GM12878 (cell line): ENCODE measurements around the gene PLXNC1.

Experiments
- CREB1 ChIP-seq: IDR thresholded peaks from 2 replicates; pipeline ENCODE4 v1.6.1; 2012; ENCODE audit warnings: low read depth, mild to moderate bottlenecking, inconsistent platforms
- EGR1 ChIP-seq, 2 experiments: IDR thresholded peaks; 1 replicate in 1 of 2; 2 replicates in 1 of 2; pipeline ENCODE4 v1.6.1; 2011 to 2012; ENCODE audit warnings: low read depth in 2 of 2, low read length in 2 of 2, borderline replicate concordance in 1 of 2, mild to moderate bottlenecking in 1 of 2, moderate library complexity in 1 of 2
- JUNB ChIP-seq: IDR thresholded peaks from 2 replicates; pipeline ENCODE4 v1.6.1; 2016; ENCODE audit warnings: antibody characterized with exemption, mild to moderate bottlenecking
- MTA2 ChIP-seq: fragments of 450-650 bp; IDR thresholded peaks from 2 replicates; pipeline ENCODE4 v1.6.1; 2016; ENCODE audit warnings: low read depth, mild to moderate bottlenecking, moderate library complexity
- PML ChIP-seq: IDR thresholded peaks from 2 replicates; pipeline ENCODE4 v1.6.1; 2012; ENCODE audit warnings: low read length, inconsistent platforms
- POLR2A ChIP-seq: IDR thresholded peaks from 2 replicates; pipeline ENCODE4 v1.6.1; 2011; ENCODE audit warnings: low read depth, mild to moderate bottlenecking, low read length
- POU2F2 ChIP-seq: IDR thresholded peaks from 3 replicates; pipeline ENCODE4 v1.6.1; 2011; ENCODE audit warnings: low read depth, mild to moderate bottlenecking, low read length, borderline replicate concordance
- RAD21 ChIP-seq: IDR thresholded peaks from 2 replicates; pipeline ENCODE4 v1.6.1; 2011; ENCODE audit warnings: mild to moderate bottlenecking, low read depth, low read length, moderate library complexity; ENCODE audit not compliant: insufficient read depth
- TAF1 ChIP-seq: IDR thresholded peaks from 2 replicates; pipeline ENCODE4 v1.6.1; 2011; ENCODE audit warnings: mild to moderate bottlenecking, low read depth, low read length, borderline replicate concordance
- YY1 ChIP-seq: IDR thresholded peaks from 2 replicates; pipeline ENCODE4 v1.6.1; 2011; ENCODE audit warnings: low read depth, mild to moderate bottlenecking, low read length
- ZNF274 ChIP-seq: IDR thresholded peaks from one replicate; pipeline ENCODE4 v1.8.0; 2011; ENCODE audit not compliant: insufficient read length, insufficient read depth
- TF ChIP-seq, protein P1 (sequence below), 3 experiments: IDR thresholded peaks in 2 of 3; conservative IDR thresholded peaks in 1 of 3; 2 replicates each; pipeline ENCODE4 v1.5.1; 2011; ENCODE audit warnings: low read depth in 3 of 3, low read length in 3 of 3, mild to moderate bottlenecking in 3 of 3, control low read depth in 2 of 3, moderate library complexity in 2 of 3, inconsistent platforms in 1 of 3, mixed read lengths in 1 of 3; ENCODE audit not compliant: control insufficient read depth in 2 of 3, insufficient read depth in 1 of 3; ENCODE audit errors: extremely low read depth in 1 of 3
- TF ChIP-seq, protein P2 (sequence below): fragments of 450-650 bp; IDR thresholded peaks from 2 replicates; pipeline ENCODE4 v1.6.1; 2016; ENCODE audit warnings: mild to moderate bottlenecking, moderate library complexity, borderline replicate concordance
- TF ChIP-seq, protein P3 (sequence below): IDR thresholded peaks from 2 replicates; pipeline ENCODE4 v1.6.1; 2011; ENCODE audit warnings: borderline replicate concordance, low read depth, mild to moderate bottlenecking, moderate library complexity, mixed read lengths, low read length; ENCODE audit not compliant: insufficient read depth; ENCODE audit errors: extremely low read length

DNA sequence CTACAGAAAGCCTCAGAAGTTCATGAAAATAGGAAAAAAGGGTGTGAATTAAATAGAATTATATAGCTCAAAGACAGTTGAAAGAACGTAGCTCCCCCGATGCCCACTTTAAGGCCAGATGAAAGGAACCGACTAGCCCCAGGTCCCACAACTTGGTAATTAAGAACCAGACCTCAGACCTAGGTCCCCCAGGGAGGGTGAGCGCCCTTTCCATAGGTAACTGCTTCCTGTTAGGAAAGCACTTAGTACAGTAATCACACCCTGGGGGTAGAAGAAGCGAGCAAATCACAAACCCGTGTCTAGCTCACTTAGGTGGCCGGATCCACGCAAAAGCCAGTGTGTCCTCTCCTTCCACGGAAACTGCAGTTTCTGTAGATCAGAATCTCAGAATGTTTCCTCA lies 77.1 kb downstream of the PLXNC1 start:
- TF ChIP-seq, protein P1, sequence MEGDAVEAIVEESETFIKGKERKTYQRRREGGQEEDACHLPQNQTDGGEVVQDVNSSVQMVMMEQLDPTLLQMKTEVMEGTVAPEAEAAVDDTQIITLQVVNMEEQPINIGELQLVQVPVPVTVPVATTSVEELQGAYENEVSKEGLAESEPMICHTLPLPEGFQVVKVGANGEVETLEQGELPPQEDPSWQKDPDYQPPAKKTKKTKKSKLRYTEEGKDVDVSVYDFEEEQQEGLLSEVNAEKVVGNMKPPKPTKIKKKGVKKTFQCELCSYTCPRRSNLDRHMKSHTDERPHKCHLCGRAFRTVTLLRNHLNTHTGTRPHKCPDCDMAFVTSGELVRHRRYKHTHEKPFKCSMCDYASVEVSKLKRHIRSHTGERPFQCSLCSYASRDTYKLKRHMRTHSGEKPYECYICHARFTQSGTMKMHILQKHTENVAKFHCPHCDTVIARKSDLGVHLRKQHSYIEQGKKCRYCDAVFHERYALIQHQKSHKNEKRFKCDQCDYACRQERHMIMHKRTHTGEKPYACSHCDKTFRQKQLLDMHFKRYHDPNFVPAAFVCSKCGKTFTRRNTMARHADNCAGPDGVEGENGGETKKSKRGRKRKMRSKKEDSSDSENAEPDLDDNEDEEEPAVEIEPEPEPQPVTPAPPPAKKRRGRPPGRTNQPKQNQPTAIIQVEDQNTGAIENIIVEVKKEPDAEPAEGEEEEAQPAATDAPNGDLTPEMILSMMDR (IDR thresholded peaks at IDR 0.05 in 2 of 3, conservative IDR thresholded peaks at IDR 0.05 in 1 of 3; ENCODE audit: control insufficient read depth in 2 of 3, extremely low read depth in 1 of 3, insufficient read depth in 1 of 3, low read depth in 3 of 3, low read length in 3 of 3): no peak
- TF ChIP-seq MTA2: no peak
- no peak for TF ChIP-seq CREB1
- no peak for TF ChIP-seq PML
- TF ChIP-seq POU2F2: no peak
- no peak for TF ChIP-seq POLR2A
- TF ChIP-seq, protein P2, sequence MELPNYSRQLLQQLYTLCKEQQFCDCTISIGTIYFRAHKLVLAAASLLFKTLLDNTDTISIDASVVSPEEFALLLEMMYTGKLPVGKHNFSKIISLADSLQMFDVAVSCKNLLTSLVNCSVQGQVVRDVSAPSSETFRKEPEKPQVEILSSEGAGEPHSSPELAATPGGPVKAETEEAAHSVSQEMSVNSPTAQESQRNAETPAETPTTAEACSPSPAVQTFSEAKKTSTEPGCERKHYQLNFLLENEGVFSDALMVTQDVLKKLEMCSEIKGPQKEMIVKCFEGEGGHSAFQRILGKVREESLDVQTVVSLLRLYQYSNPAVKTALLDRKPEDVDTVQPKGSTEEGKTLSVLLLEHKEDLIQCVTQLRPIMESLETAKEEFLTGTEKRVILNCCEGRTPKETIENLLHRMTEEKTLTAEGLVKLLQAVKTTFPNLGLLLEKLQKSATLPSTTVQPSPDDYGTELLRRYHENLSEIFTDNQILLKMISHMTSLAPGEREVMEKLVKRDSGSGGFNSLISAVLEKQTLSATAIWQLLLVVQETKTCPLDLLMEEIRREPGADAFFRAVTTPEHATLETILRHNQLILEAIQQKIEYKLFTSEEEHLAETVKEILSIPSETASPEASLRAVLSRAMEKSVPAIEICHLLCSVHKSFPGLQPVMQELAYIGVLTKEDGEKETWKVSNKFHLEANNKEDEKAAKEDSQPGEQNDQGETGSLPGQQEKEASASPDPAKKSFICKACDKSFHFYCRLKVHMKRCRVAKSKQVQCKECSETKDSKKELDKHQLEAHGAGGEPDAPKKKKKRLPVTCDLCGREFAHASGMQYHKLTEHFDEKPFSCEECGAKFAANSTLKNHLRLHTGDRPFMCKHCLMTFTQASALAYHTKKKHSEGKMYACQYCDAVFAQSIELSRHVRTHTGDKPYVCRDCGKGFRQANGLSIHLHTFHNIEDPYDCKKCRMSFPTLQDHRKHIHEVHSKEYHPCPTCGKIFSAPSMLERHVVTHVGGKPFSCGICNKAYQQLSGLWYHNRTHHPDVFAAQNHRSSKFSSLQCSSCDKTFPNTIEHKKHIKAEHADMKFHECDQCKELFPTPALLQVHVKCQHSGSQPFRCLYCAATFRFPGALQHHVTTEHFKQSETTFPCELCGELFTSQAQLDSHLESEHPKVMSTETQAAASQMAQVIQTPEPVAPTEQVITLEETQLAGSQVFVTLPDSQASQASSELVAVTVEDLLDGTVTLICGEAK: no peak
- TF ChIP-seq, protein P3, sequence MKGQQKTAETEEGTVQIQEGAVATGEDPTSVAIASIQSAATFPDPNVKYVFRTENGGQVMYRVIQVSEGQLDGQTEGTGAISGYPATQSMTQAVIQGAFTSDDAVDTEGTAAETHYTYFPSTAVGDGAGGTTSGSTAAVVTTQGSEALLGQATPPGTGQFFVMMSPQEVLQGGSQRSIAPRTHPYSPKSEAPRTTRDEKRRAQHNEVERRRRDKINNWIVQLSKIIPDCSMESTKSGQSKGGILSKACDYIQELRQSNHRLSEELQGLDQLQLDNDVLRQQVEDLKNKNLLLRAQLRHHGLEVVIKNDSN: no peak
- no peak for TF ChIP-seq YY1
- no peak for TF ChIP-seq TAF1
- no peak for TF ChIP-seq ZNF274
- TF ChIP-seq EGR1 (IDR thresholded peaks at IDR 0.05; ENCODE audit: borderline replicate concordance in 1 of 2, low read depth in 2 of 2, low read length in 2 of 2): no peak
- TF ChIP-seq RAD21: no peak
- no peak for TF ChIP-seq JUNB
